Tibial artery (tissue), 4 donors: ENCODE data around the gene DYNC1I2.
"Not testable (repeated sequence)": the region's sequence is repeated elsewhere in the genome, so short reads cannot be mapped to it uniquely, and the experiment has no call there.

Source experiments
- DNase-seq, 2 donors: peaks; one replicate each; pipeline ENCODE4 v3.0.0-alpha.2; 2019
- H3K27ac ChIP-seq, 2 donors: fragments of 200-600 bp; sonication (generic) in 1 of 2; 1 replicate in 1 of 2; 2 replicates in 1 of 2; pipeline ENCODE4 v1.5.1; 2018 to 2019; ENCODE audit warnings: mild to moderate bottlenecking in 1 of 2
- H3K27me3 ChIP-seq, 2 donors: fragments of 200-600 bp; sonication (generic) in 1 of 2; one replicate each; pipeline versions ENCODE4 v1.5.1 to v1.6.0; 2016 to 2019
- H3K36me3 ChIP-seq, 3 donors: fragments of 200-600 bp; sonication (generic) in 2 of 3; one replicate each; pipeline ENCODE4 v1.5.1; 2016 to 2019; ENCODE audit warnings: mild to moderate bottlenecking in 2 of 3
- H3K4me1 ChIP-seq, 4 donors: fragments of 200-600 bp; sonication (generic) in 2 of 4; 1 replicate in 3 of 4; 2 replicates in 1 of 4; pipeline ENCODE4 v1.5.1; 2016 to 2019
- H3K4me3 ChIP-seq, 2 donors: fragments of 200-600 bp; sonication (generic) in 1 of 2; 1 replicate in 1 of 2; 2 replicates in 1 of 2; pipeline ENCODE4 v1.5.1; 2018 to 2019; ENCODE audit warnings: mild to moderate bottlenecking in 2 of 2
- H3K9me3 ChIP-seq, 3 donors: fragments of 200-600 bp; sonication (generic) in 1 of 3; one replicate each; pipeline ENCODE4 v1.5.1; 2016 to 2019
- intact Hi-C: fragments of 100-400 bp; cut with DNase I; formaldehyde crosslinking; loops from one replicate; pipeline ENCODE4 v1.15.0; 2023; ENCODE audit warnings: low total_unique reads
- TF ChIP-seq, protein P1 (sequence below), 2 experiments: fragments of 200-600 bp in 1 of 2; fragments of 450-650 bp in 1 of 2; IDR thresholded peaks; one replicate each; pipeline ENCODE4 v1.5.1; 2017 to 2019; ENCODE audit warnings: antibody characterized with exemption in 2 of 2, mild to moderate bottlenecking in 1 of 2, moderate library complexity in 1 of 2

DYNC1I2 gene

DNA sequence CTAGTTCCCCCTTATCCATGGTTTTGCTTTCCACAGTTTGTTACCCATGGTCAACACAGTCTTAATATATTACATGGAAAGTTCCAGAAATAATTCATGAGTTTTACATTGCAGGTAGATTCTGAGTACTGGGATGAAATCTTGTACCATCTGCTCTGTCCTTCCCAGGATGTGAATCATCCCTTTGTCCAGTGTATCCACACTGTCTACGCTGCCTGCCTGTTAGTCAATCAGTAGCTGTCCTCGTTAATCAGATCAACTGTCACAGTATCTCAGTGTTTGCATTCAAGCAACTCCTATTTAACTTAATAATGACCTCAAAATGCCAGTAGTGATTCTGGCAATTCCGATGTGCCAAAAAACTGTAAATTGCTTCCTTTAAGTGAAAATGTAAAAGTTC lies 76.3 kb downstream of the DYNC1I2 start:
- no peak for DNase-seq
- intact Hi-C loops = no loop called here
- Histone ChIP-seq H3K27ac (no peak overlapping the region), H3K4me1 (no peaks in the 10 kb centered on the region), H3K9me3 (no peaks in the 10 kb centered on the region), H3K27me3 (no peaks in the 10 kb centered on the region), H3K36me3 (peaks cover 14 to 49% (median 44%) of the 10 kb centered on the region in 3 donors), H3K4me3 (no peak overlapping the region)
- TF ChIP-seq, protein P1, sequence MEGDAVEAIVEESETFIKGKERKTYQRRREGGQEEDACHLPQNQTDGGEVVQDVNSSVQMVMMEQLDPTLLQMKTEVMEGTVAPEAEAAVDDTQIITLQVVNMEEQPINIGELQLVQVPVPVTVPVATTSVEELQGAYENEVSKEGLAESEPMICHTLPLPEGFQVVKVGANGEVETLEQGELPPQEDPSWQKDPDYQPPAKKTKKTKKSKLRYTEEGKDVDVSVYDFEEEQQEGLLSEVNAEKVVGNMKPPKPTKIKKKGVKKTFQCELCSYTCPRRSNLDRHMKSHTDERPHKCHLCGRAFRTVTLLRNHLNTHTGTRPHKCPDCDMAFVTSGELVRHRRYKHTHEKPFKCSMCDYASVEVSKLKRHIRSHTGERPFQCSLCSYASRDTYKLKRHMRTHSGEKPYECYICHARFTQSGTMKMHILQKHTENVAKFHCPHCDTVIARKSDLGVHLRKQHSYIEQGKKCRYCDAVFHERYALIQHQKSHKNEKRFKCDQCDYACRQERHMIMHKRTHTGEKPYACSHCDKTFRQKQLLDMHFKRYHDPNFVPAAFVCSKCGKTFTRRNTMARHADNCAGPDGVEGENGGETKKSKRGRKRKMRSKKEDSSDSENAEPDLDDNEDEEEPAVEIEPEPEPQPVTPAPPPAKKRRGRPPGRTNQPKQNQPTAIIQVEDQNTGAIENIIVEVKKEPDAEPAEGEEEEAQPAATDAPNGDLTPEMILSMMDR (IDR thresholded peaks at IDR 0.05) = no peak

DNA sequence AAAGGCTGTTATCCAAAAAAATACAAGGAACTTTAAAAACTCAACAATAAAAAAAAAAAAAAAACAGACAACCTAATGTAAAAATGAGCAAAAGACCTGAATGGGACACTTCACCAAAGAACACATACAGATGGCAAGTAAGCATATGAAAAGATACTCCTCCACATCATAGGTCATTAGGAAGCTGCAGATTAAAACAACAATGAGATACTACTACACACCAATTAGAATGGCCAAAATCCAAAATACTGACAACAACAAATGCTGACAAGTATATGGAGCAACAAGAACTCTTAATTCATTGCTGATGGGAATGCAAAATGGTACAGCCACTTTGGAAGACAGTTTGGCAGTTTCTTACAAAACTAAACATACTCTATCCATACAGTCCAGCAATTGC lies 84.2 kb downstream of the DYNC1I2 start:
- Histone ChIP-seq H3K4me1 (no peaks in the 10 kb centered on the region), H3K9me3 (no peaks in the 10 kb centered on the region), H3K36me3 (peaks cover 12 to 13% (median 13%) of the 10 kb centered on the region in 3 donors), H3K27me3 (no peaks in the 10 kb centered on the region), H3K4me3 (no peak overlapping the region), H3K27ac (no peak overlapping the region)
- TF ChIP-seq, protein P1 (IDR thresholded peaks at IDR 0.05) = no peak
- intact Hi-C loops = no loop called here
- no peak for DNase-seq

DNA sequence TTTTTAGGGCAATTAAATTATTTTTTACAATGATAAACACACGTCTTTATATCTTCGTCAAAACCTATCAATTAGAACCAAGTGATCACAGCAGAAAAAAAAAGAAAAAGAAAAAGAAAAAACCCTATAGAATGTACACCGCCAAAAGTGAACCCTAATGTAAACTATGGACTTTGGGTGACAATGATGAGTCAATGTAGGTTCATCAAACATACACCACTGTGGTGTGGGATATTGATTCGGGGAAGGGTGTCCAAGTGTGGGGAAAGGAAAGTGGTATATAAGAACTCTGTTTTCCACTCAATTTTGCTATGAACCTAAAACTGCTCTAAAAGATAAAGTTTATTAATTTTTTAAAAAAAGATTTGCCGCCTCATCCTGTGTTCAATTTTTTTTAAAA lies 85.1 kb downstream of the DYNC1I2 start:
- H3K27me3 ChIP-seq = no peaks in the 10 kb centered on the region
- intact Hi-C loops = no loop called here
- TF ChIP-seq, protein P1 (IDR thresholded peaks at IDR 0.05) = no peak
- H3K36me3 ChIP-seq = peaks cover 7 to 13% (median 13%) of the 10 kb centered on the region in 3 donors
- H3K4me1 ChIP-seq = no peaks in the 10 kb centered on the region
- H3K9me3 ChIP-seq = no peaks in the 10 kb centered on the region
- DNase-seq = no peak
- no peak overlapping the region for H3K27ac ChIP-seq
- no peak overlapping the region for H3K4me3 ChIP-seq

DNA sequence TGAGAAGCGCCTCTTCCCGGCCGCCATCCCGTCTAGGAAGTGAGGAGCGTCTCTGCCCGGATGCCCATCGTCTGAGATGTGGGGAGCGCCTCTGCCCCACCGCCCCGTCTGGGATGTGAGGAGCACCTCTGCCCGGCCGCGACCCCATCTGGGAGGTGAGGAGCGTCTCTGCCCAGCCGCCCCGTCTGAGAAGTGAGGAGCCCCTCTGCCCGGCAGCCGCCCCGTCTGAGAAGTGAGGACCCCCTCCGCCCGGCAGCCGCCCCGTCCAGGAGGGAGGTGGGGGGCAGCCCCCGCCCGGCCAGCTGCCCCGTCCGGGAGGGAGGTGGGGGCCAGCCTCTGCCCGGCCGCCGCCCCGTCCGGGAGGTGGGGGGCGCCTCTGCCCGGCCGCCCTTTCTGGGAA lies 87.3 kb downstream of the DYNC1I2 start:
- DNase-seq, intact Hi-C loops, H3K9me3 ChIP-seq, H3K27me3 ChIP-seq, H3K27ac ChIP-seq, H3K4me3 ChIP-seq, H3K4me1 ChIP-seq: not testable (repeated sequence)
- H3K36me3 ChIP-seq = peaks cover 0 to 20% (median 16%) of the 10 kb centered on the region in 3 donors

DNA sequence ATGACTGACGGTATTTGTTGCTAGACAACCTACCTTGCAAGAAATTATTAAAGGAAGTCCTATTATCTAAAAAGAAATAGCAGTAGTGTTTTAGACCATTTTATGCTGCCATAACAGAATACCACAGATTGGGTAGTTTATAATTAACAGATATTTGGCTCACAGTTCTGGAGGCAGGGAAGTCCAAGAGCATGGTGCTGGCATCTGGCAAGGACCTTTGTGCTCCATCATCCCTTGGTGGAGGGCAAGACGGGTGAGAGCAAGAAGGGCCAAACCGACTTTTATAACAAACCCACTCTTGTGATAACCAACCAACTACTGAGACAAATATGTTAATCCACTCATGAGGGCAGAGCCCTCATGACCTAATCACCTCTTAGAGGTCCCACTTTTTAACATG lies 91.2 kb downstream of the DYNC1I2 start:
- Histone ChIP-seq H3K36me3 (peaks cover 21 to 32% (median 22%) of the 10 kb centered on the region in 3 donors), H3K9me3 (peaks cover 0 to 6% (median 0%) of the 10 kb centered on the region in 3 donors), H3K27ac (no peak overlapping the region), H3K27me3 (no peaks in the 10 kb centered on the region), H3K4me3 (no peak overlapping the region), H3K4me1 (no peaks in the 10 kb centered on the region)
- no peak for DNase-seq
- TF ChIP-seq, protein P1 (IDR thresholded peaks at IDR 0.05) = no peak
- intact Hi-C loops = no loop called here

DNA sequence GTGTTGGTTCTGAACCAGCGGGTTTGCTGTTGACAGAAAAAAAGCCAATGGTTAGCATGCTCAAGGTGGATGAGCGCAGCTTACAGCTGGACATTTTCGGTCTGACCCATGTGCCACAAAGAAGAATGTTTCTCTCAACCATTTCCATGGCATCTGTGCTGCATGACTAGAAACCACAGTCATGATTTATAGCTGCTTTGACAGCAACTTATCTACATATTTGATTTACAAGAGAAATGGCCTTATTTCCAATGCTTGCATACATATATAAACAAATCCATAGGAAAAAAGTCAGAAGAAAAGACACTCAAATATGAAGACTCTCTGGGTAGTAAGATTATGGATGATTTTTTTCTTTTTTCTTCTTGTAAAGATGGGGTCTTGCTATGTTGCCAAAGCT lies 98.2 kb downstream of the DYNC1I2 start:
- intact Hi-C loops = no loop called here
- Histone ChIP-seq H3K4me3 (no peak overlapping the region), H3K27ac (no peak overlapping the region), H3K9me3 (no peaks in the 10 kb centered on the region), H3K27me3 (no peaks in the 10 kb centered on the region), H3K36me3 (peaks cover 50 to 83% (median 79%) of the 10 kb centered on the region in 3 donors), H3K4me1 (no peaks in the 10 kb centered on the region)
- DNase-seq = no peak
- TF ChIP-seq, protein P1 (IDR thresholded peaks at IDR 0.05) = no peak
